HG03060 (cell line): ENCODE results near the gene EPHA5.

Experiments
- ATAC-seq: cut with Tn5 transposase; IDR thresholded peaks from one replicate; pipeline ENCODE4 v1.9.1; 2021; ENCODE audit warnings: low read depth, moderate number of reproducible peaks; ENCODE audit not compliant: unreplicated experiment

Gene EPHA5

DNA sequence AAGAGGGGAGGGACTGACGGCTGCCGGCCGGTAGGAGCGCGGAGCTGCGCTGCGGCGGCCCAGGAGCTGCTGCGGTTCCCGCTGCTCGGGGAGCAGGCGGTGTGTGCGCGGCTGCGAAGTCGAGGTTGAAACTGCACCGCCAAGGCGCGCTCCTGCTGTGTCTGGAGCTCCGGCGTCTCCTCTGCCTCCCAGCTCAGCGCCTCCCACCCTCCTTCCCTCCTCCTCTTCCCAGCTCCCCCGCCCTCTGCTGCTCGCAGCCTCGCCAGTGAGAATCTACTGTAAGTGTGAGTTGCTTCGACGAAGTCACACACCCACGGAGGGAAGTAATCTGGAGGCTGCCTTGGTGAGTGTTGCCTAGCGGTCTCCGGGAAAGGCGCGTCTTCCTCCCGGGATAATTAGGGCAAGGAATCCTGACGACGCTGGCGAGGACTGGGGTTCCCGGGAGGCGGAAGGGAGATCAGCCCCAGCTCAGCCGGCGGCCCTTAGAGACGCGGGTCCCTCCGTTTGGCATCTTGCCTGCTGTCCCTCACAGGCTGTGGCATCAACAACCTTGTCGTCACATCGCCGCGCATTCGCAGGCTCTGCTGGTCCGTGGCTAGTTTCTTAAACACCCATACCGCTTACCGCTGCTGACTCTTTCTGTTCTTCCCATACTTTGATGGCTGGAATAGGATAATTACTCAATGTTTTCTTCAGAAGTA, at the start of gene EPHA5:
TSS of gene EPHA5 (minus strand) at position 159 of the 701 bp plus-strand sequence. CDS start 747 bp downstream, outside the sequence.
- no peak for ATAC-seq

DNA sequence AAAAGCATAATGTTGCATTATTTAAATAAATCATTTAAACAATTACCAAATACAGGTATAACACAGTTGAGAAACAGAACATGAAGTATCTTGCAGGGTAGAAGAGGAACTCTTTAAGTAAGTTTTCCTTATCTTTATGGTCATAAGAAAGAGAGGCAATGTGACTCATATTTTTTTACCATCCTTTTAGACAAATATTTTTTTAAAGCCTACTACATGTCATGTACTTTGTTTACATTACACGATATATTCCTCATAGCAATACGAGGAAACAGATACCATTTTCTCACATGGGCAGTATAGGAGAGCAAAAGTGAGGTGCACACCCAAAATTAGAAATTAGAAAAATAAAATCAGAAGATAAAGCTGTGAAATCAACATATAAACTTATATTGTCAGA, 49.3 kb upstream of the EPHA5 start:
- no peak for ATAC-seq

DNA sequence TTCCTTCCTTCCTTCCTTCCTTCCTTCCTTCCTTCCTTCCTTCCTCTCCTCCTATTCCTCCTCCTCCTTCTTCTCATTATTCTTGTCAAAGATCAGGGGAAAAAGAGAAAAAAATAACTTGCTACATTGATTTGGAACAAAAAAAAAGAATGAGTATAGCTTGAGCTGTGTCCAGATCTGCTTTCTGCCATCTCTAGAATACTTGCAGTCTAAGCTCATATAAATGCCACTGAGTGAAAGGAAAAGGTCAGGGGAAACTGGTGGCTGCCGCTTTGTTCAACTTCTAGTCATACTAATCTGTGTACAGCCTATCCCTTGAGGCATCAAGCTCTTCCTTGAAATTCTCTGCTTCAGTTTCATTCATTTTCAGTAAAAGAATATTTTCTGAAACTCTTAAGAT, 28.3 kb upstream of the EPHA5 start:
- no peak for ATAC-seq

DNA sequence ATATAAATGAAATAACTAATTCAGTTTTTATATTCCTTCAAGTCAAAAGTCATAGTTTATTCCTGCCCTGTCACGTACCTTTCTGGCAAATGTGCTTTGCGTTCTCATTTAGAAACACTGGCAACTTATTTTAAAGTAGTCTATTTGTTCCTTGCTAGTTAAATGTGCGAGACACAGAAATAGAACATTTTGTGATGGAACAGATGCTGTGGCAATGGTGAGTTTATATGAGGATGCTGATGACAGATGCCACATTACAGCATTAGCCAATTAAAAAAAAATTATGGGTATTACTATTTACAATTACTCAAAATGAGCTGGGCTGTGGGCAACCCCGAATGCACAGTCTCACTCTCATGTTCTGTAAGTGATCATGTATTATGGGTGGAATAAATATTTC, 26.1 kb upstream of the EPHA5 start:
- no peak for ATAC-seq

DNA sequence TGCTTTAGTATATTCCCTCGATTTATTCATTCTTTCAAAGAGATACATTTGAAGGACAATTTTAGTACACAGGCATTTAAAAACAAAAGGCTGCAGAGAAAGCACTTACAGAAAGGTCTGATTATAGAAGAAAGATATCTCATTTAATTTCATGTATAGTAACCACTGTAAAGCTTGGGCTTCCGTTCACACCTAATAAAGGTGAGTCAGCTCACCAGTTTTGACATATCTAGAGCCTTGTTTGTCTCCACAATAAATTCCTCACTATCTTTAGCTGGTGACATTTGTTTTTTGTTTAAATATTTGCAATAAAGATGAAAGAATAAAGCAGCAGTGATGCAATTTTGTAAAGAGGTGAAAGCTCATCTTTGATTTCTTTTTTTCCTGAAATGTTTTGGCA, 1.1 kb upstream of the EPHA5 start:
- no peak for ATAC-seq

DNA sequence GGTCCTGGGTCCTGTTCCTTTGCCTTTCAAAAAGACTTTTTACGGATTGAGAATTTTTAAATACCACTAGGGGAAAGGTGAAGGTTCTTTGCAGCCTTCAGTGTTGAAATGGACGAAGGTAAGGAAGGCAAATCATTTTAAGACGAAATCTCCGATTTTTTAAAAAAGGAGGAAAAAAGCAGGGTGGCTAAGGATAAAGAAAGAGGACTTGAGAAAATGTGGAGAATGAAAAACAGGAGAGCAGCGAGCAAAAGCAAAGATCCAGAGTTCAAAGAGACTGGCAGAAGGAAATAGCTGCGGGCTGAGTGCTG, 314 bp downstream of the EPHA5 start:
- no peak for ATAC-seq

DNA sequence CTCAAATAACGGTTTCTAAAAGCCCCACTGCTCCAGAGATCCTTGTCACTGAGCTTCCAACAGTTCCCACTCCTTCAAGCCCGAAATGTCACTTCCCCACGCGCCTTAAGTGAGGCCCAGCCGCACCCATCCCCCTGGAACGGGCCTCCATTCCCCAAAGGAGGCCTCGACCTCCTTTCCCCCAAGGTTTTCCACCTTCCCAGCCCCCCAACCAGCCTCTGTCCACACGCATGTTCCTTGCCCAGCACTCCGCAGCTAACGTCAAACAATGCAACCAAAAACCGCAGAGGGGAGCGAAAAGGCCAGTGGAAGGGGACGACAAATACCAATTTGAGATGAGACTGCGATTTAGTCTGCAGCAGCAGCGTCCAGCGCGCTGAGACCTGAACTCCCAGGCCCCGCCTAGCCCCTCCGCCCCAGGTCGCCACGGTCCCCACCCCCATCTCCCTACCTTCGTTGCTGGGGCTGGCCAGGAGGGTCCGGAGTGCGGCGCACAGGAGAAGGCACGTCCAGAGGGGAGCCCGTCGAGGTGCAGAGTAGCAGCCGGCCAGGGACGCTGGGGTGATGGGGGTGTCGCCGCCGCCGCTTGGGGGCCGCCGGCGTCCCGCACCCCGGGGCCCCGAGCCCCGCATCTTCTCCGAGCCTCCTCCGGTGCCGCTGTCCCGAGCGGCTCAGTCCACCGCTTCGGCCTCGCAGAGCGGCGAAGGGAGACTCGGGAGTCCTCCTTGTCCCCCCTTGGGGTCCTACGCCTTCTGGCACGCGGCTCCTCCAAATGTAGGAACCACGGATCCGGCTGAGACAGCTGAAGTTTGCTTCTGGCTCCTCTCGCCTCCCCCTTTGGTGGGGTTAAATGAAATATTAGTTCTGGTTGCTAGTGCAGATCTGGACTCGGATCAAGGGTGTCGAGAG, 924 bp downstream of the EPHA5 start:
- no peak for ATAC-seq

DNA sequence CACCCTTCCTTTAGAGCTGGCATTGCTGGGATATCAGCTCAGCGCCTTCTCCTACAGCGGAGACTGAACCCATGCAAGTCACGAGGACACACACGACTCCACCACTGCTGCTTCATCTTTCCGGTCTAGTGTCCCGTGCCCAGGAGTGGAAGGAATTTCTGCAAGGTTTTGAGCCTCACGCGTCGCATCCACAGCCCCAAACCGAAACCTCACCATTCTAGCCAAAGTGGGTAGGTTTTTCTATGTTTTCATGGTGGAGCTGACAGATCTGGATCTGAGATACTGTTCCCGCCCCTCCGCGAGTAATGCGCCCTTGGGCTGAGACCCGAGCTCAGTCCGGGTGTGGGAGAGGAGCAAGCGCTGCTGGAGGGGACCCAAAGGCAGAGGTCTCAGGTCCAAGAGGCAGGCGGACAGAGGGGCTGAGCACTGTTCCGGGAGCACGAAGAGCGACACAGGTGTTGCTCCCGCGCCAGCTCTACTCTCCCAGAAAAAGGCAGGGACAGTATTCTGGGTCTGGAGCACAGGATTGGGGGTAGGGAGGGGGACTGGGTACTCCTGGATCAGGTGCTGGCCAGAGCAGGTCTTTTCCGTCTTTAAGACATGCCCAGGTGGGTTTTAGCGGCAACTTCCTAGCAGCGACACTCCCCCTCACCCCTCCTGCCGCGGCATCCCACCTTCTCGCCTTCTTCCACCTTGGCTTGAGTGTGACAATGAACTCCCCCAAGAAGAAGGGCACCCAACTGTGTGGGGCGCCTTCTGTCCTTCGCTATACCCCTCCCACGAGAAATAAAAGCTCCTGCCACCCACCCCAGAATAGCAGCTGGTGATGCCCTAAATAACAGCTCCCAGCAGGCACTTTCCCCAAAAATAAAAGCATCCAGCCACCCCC, 1.8 kb downstream of the EPHA5 start:
- no peak for ATAC-seq

DNA sequence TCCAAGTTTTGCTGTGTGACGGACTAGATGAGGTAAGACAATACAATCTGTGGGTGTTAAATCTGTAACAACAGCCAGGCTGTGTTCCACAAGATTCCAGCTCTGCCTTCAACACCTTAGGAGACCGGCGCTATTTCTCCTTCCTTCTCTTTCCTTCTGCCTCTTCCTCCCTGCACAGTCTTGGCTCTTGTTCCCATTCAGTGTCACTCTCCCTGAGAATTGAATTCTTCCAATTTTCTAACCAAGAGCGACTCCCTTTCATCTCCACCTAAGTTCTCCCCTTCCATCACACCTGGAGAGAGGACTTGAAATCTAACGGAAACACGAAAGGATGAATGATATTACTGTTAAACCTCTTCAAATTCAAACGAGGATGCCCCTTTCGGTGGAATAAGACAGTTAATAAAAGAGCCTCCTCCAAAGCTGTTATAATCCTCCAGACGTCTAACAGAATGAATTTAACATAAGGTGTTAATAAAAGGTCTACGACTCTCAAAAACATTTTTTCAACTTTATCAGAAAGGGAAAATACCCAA, 2.7 kb downstream of the EPHA5 start:
- no peak for ATAC-seq

DNA sequence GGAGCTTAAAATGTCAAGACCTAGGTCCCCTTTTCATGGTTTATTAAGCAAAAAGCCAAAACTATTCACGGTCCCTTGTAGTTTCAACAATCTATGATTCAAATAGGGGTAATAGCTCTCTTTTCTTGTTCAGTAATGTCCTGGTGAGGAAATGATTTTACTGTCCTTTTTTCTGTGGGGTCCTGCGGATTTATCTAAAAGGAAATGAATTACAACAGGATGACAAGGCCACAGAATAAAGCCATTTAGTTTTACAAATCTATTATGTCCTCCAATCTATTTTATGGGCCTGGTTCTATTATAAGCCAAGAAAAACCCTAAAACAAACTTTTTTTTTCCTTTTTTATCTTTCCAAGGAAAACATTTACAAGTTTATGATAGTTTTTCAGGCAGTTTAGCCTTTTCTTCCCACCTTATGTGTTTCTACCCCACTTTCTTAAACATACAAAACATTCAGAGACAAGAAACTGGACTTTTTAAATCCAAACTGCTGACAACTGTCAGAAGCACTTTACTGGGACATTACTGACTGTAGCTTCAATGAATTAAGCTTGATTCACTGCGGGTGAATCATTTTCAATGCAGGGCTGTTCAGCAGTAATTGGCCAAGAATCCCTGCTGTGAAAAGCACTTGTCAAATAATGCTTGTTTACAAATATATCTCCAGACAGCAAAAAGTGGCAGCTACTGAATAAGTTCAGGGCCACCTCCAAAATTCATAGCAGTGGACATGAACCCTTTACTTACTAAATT, 4.3 kb downstream of the EPHA5 start:
- no peak for ATAC-seq

DNA sequence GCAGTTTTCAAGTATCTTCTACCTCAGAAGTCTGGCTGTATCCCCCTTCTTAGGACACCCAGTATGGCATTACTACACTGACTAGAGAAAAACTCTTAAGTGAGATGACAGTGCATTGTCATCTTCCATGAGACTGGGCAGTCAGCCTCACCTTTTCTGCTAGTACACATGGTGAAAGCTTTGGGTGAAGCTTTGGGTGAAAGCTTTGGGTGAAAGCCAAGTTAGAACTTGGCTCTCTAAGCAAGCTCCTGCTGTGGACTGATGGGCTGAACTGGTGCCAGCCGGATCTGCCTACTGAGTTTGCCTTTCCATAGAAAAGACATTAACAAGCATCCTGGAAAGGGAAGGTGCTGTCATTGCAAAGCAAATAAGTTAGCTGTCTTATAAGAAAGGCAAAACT, 8.8 kb downstream of the EPHA5 start:
- no peak for ATAC-seq

DNA sequence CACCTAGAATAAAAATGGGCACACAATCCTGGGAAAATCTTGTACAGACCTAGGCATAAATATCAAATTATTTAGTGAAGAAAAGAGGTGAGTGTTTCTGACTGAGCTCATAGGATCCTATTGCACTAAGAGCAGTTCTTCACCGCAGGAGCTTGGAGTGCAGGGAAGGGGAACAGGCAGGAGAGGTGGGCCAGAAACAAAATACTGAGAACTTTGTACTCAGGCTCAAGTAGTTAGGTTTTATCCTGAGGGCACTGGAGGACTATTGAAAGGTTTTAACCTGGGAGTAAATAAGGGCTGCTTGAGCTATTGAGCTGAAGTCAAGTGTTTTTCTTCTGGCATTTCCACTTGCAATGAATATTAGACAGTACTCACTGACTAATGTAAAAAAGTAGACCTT, 12.2 kb downstream of the EPHA5 start:
- ATAC-seq: no peak

DNA sequence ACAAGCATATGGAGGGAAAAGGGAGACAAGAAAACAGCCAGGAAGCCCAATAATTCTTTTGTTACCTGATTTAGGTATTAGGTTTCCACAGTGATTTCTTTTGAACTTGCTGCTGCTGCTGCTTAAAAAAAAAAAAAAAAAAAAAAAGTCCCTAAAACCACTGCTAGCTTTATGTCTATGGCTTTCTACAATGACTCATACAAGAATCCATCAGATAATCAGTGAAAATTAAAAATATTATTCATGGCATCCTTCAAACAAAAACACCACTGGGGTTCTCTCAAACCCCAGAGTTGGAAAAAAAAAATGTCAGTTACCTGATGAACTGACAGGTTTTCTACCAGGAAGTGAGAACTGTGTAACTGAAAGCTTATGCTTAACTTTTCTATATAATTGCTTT, 14.3 kb downstream of the EPHA5 start:
- ATAC-seq: no peak

DNA sequence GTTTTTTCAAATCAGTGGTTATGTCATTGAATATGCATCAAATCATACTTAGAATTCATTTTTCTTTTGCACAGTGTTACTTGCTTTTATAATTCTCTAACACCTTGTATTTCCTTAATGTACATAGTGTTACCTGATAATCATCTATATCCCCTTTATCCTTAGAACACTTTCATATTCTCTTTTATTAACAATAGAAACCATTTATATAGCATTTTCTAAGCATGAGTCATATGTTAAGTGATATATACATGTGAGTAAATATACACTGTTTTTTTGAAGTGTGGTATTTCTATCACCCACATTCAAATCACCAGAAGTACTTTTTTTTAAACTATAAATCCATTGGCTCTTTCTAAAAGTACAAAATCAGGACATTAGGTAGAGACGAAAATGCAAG, 15.3 kb downstream of the EPHA5 start:
- no peak for ATAC-seq

DNA sequence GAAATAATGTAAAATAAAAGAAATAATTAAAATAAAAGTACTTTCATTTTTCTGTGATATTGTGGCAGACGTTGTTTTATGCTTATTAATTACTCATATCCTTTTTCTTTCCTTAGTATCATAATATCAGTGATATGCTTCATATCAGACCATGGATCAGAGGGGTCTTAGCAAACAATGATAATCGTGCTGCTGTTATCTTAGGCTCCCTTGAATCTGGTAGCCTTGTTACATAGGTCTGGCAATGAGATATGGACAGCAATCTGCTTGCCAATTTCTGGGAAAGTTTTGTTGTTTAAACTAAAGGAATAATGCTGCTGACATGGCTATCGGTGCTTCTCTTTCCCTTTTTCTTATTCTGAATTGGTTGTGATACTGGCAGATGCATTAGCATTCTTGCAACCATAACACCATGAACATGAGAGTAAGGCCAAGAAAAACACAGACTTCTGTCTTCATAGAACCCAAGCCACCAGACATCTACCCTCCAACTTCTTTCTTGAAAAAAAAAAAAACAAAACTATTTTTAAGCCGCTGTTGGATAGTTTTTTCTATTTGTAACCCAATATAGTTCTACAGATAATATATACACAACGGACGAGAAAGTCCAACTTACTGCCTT, 16.4 kb downstream of the EPHA5 start:
- no peak for ATAC-seq

DNA sequence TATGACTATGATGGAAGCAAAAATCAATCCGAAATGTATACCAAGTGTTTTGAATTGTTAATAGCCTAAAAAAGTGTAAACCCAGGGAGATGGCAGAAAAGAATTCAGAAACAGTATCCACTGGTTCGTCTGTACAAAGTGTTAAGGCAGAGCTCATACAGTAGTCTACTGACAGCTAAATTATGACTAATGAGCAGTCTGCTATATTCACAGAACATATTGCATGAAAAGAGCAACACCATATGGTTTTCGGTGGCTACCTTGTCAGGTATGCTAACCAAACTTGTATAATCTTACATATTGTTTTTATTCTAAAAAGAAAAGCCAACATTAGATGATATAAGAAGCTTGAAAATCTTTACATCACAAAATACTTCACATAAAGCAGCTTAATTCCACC, 18.5 kb downstream of the EPHA5 start:
- no peak for ATAC-seq

DNA sequence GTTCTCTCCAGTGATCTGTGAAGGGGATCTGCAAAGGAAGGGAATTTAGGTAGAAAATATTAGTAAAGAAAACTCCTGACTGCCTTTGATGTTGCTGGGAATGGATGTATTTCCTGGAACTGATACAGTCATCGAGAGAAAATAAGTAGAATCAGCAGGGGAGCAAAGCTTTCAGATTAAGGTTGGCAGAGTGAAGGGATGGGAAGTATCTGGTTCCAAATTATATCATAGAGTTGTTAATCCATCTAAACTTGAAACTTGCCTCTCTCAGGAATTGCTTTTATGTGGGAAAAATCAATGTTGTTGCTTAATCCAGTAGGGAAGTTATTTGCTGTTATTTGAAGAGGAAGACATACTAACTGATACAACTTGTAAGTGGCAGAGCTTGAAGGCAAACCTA, 19.3 kb downstream of the EPHA5 start:
- ATAC-seq: no peak

DNA sequence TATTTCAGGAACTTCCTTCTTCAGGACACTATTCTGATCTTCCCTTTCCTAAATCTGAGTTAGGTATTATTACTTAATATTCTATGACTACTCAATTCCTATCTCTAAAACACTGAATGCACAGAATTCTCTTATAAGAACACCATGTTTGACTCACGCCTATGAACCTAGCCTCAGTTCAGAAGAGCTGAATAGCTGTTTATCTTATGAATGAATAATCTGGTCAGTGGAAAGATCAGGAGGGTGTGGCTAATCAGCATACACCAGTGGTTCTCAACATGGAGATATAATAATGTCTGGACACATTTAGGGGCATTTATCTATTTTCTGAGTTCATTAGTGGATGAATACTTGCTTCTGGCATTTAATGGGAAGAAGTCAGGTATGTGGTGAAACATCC, 24.2 kb downstream of the EPHA5 start:
- no peak for ATAC-seq

DNA sequence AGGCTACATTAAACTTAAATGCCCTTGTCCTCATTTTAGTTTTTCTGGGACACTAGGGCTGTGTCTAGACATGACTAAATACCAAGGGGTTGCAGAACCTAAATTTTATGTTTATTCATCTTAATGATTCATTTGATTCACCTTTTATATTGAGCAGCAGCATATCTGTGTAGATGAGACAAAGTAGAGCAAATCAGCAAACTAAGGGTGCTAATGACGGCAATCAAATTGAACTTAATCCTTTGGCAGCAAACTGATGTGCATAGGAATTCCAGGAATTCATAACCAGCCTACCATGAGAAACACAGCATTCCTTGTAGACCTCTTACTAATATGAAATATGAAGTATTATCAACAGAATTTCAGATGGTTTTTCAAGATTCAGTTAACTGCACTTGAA, 25.1 kb downstream of the EPHA5 start:
- no peak for ATAC-seq
